GM12878 (cell line): ENCODE data around the gene CYSTM1. TPM values are rescaled to one million over a fixed set of nuclear protein-coding genes. Genes with fewer than 3 reads are reported as not detected.

Experiments used
- ATAC-seq: fragments of 200-7000 bp; cut with Tn5 transposase; 3 replicates; pipeline ENCODE4 v1.9.1; 2020; ENCODE audit warnings: mild to moderate bottlenecking, moderate library complexity
- BruUV-seq: library from RNA; stranded (reverse); fragments of 400-500 nt; replicated peaks from 2 replicates; lab custom pipeline; 2021; lab: Mats Ljungman, UMichigan
- CTCF ChIA-PET: fragments of 300-600 bp; sonication (Branson Sonifier 250); formaldehyde crosslinking; extraction: SDS; loops from one replicate; lab custom pipeline; 2021; ENCODE audit warnings: inconsistent platforms; lab: Yijun Ruan, JAX
- POLR2A ChIA-PET: fragments of 350-600 bp; formaldehyde crosslinking; extraction: SDS; loops from one replicate; lab custom pipeline; 2021; ENCODE audit warnings: inconsistent platforms; lab: Charles Lee
- RAD21 ChIA-PET: fragments of 300-600 bp; sonication (Branson Sonifier 250); formaldehyde crosslinking; loops from one replicate; lab custom pipeline; 2023; ENCODE audit warnings: antibody characterized with exemption; ENCODE audit not compliant: unreplicated experiment; lab: Charles Lee
- SMC1A ChIA-PET: fragments of 300-600 bp; sonication (Branson Sonifier 250); formaldehyde crosslinking; loops from one replicate; lab custom pipeline; 2023; ENCODE audit not compliant: unreplicated experiment, uncharacterized antibody; lab: Charles Lee
- DNase-seq: peaks from one replicate; pipeline ENCODE4 v3.0.0-alpha.2; 2011; ENCODE audit warnings: low read depth, low spot score
- FAIRE-seq: peaks from 3 replicates; lab custom pipeline; 2011; peaks lifted over from hg19 to GRCh38; lab: Jason Lieb, UNC
- H2AFZ ChIP-seq: 2 replicates; pipeline ENCODE4 v1.6.0; 2011; ENCODE audit warnings: low read depth, low read length, control low read depth; ENCODE audit not compliant: control insufficient read depth
- H3K27ac ChIP-seq: 2 replicates; pipeline ENCODE4 v1.5.1; 2011; ENCODE audit warnings: control low read depth; ENCODE audit not compliant: control insufficient read depth, insufficient read depth
- H3K27me3 ChIP-seq, 2 experiments: replicated peaks in 1 of 2; 2 replicates each; pipeline versions ENCODE4 v1.6.0 to v1.6.1; 2011; ENCODE audit warnings: low read length in 1 of 2; ENCODE audit not compliant: control insufficient read depth in 2 of 2, insufficient read depth in 2 of 2
- H3K36me3 ChIP-seq, 2 experiments: 2 replicates each; pipeline ENCODE4 v1.5.1; 2011; ENCODE audit warnings: low read length in 1 of 2; ENCODE audit not compliant: control insufficient read depth in 2 of 2, insufficient read depth in 2 of 2
- H3K4me1 ChIP-seq: 2 replicates; pipeline ENCODE4 v1.6.1; 2011; ENCODE audit warnings: mild to moderate bottlenecking, low read length, moderate library complexity, mixed read lengths; ENCODE audit not compliant: control insufficient read depth, insufficient read depth
- H3K4me2 ChIP-seq: 2 replicates; pipeline ENCODE4 v1.6.0; 2011; ENCODE audit warnings: control low read depth; ENCODE audit not compliant: control insufficient read depth, insufficient read depth
- H3K4me3 ChIP-seq: fragments of 200-600 bp; sonication (generic); 2 replicates; pipeline ENCODE4 v1.5.1; 2016
- H3K79me2 ChIP-seq: 2 replicates; pipeline ENCODE4 v1.6.0; 2011; ENCODE audit warnings: low read length; ENCODE audit not compliant: control insufficient read depth, insufficient read depth
- H3K9ac ChIP-seq: 2 replicates; pipeline ENCODE4 v1.8.0; 2011; ENCODE audit warnings: low read length, control low read depth, mixed read lengths; ENCODE audit not compliant: control insufficient read depth, insufficient read depth
- H3K9me3 ChIP-seq: replicated peaks from 3 replicates; pipeline ENCODE4 v1.5.1; 2011; ENCODE audit warnings: mild to moderate bottlenecking, low read length; ENCODE audit not compliant: control insufficient read depth, insufficient read depth
- H4K20me1 ChIP-seq: 2 replicates; pipeline ENCODE4 v1.6.0; 2011; ENCODE audit not compliant: control insufficient read depth, insufficient read depth
- CREB1 ChIP-seq: IDR thresholded peaks from 2 replicates; pipeline ENCODE4 v1.6.1; 2012; ENCODE audit warnings: low read depth, mild to moderate bottlenecking, inconsistent platforms
- ESRRA ChIP-seq: IDR thresholded peaks from 2 replicates; pipeline ENCODE4 v1.6.1; 2012; ENCODE audit warnings: mild to moderate bottlenecking, low read length, improper control_type of control experiment
- HDGF ChIP-seq: fragments of 450-650 bp; IDR thresholded peaks from 2 replicates; pipeline ENCODE4 v1.6.1; 2016; ENCODE audit warnings: antibody characterized with exemption
- NRF1 ChIP-seq: conservative IDR thresholded peaks from 2 replicates; pipeline ENCODE4 v1.6.1; 2011; ENCODE audit warnings: mild to moderate bottlenecking, low read depth, low read length, improper control_type of control experiment
- POLR2AphosphoS2 ChIP-seq: IDR thresholded peaks from 2 replicates; pipeline ENCODE4 v1.6.1; 2011; ENCODE audit warnings: low read depth, mild to moderate bottlenecking, low read length, improper control_type of control experiment, moderate library complexity
- POU2F2 ChIP-seq: IDR thresholded peaks from 3 replicates; pipeline ENCODE4 v1.6.1; 2011; ENCODE audit warnings: low read depth, mild to moderate bottlenecking, low read length, borderline replicate concordance
- SIX5 ChIP-seq: IDR thresholded peaks from 2 replicates; pipeline ENCODE4 v1.6.1; 2011; ENCODE audit warnings: mild to moderate bottlenecking, low read depth, low read length, moderate library complexity; ENCODE audit not compliant: severe bottlenecking
- SMARCA5 ChIP-seq: fragments of 450-650 bp; IDR thresholded peaks from 2 replicates; pipeline ENCODE4 v1.6.1; 2017; ENCODE audit warnings: mild to moderate bottlenecking
- SREBF1 ChIP-seq: IDR thresholded peaks from 2 replicates; pipeline ENCODE4 v1.6.1; 2012; ENCODE audit warnings: mild to moderate bottlenecking, low read length
- STAT1 ChIP-seq: fragments of 450-650 bp; conservative IDR thresholded peaks from 2 replicates; pipeline ENCODE4 v1.6.1; 2014; ENCODE audit warnings: antibody characterized with exemption, mild to moderate bottlenecking
- TCF12 ChIP-seq: IDR thresholded peaks from 2 replicates; pipeline ENCODE4 v1.6.1; 2011; ENCODE audit warnings: low read depth, mild to moderate bottlenecking, low read length
- ZNF274 ChIP-seq: IDR thresholded peaks from one replicate; pipeline ENCODE4 v1.8.0; 2011; ENCODE audit not compliant: insufficient read length, insufficient read depth
- WGBS: methylation state at CpG from one replicate; pipeline ENCODE4 v1.1.6; 2016; ENCODE audit warnings: low lambda C conversion rate; ENCODE audit not compliant: insufficient replicate concordance, insufficient coverage; ENCODE audit errors: missing lambda C conversion rate; 5-methylcytosine and 5-hydroxymethylcytosine counted together
- in situ Hi-C: fragments of 300-500 bp; cut with MboI; formaldehyde crosslinking; loops from 9 replicates; pipeline ENCODE4 v1.14.3; 2018; ENCODE audit warnings: mixed read lengths
- intact Hi-C: fragments of 100-400 bp; cut with micrococcal nuclease; formaldehyde crosslinking; loops from one replicate; pipeline ENCODE4 v1.14.2; 2022; ENCODE audit not compliant: unreplicated experiment
- polyA plus RNA-seq, 11 experiments: library from polyadenylated mRNA; depleted of rRNA in 4 of 11; unstranded in 6 of 11; stranded (reverse) in 5 of 11; fragments of >200 nt; fragmentation: Nextera tagmentation in 4 of 11; fragmentation: Illumina TruSeq in 1 of 11; extraction: Ambion mirVana in 4 of 11; extraction: Trizol in 1 of 11; gene quantifications; 1 replicate in 1 of 11; 2 replicates in 10 of 11; pipeline versions ENCODE4 v1.2.1 to v1.2.3, GENCODE V29; 2011 to 2016; ENCODE audit warnings: inconsistent platforms in 2 of 11, missing spikeins in 2 of 11, low read depth in 1 of 11
- total RNA-seq, 4 experiments: library from RNA; depleted of rRNA in 3 of 4; stranded (reverse); fragments of >200 nt in 3 of 4; fragmentation: Illumina TruSeq in 1 of 4; extraction: Trizol in 1 of 4; gene quantifications; 2 replicates each; pipeline versions ENCODE4 v1.2.1 to v1.2.3, GENCODE V29; 2013 to 2021
- TF ChIP-seq, protein P1 (sequence below): fragments of 450-650 bp; IDR thresholded peaks from 2 replicates; pipeline ENCODE4 v1.6.1; 2017; ENCODE audit warnings: mild to moderate bottlenecking, low read depth, inconsistent platforms; ENCODE audit not compliant: poor library complexity, severe bottlenecking
- TF ChIP-seq, protein P2 (sequence below): fragments of 450-650 bp; IDR thresholded peaks from 2 replicates; pipeline ENCODE4 v1.6.1; 2016; ENCODE audit warnings: mild to moderate bottlenecking
- TF ChIP-seq, protein P3 (sequence below): fragments of 450-650 bp; IDR thresholded peaks from 2 replicates; pipeline ENCODE4 v1.6.1; 2014; ENCODE audit warnings: mild to moderate bottlenecking

Gene CYSTM1
- total and polyA plus RNA-seq, 10 of the 15 experiments (the other 5 are each of a cell fraction or from before 2014, with no cell fraction given), result 52.7 to 261 (median 98.7) TPM

DNA sequence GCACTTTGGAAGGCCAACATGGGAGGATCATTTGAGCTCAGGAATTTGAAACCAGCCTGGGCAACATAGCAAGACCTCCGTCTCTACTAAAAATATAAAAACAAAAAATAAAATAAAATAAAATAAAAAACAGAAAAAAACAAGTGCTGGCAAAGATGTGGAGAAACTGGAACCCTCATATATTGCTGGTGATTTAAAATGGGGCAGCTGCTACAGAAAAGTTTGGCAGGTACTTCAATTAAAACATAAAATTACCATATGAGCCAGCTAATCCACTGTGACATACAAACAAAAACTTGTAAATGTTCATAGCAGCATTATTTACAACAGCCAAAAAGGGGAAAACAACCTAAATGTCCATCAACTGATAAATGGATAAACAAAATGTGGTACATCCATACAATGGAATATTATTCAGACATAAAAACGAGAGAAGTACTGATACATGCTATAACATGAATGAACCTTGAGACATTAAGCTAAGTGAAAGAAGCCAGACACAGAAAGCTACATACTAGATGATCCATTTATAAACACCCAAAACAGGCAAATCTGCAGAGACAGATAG is 85.2 kb downstream of the CYSTM1 start (continued):
- TF ChIP-seq, protein P1, sequence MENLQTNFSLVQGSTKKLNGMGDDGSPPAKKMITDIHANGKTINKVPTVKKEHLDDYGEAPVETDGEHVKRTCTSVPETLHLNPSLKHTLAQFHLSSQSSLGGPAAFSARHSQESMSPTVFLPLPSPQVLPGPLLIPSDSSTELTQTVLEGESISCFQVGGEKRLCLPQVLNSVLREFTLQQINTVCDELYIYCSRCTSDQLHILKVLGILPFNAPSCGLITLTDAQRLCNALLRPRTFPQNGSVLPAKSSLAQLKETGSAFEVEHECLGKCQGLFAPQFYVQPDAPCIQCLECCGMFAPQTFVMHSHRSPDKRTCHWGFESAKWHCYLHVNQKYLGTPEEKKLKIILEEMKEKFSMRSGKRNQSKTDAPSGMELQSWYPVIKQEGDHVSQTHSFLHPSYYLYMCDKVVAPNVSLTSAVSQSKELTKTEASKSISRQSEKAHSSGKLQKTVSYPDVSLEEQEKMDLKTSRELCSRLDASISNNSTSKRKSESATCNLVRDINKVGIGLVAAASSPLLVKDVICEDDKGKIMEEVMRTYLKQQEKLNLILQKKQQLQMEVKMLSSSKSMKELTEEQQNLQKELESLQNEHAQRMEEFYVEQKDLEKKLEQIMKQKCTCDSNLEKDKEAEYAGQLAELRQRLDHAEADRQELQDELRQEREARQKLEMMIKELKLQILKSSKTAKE, result no peak
- TF ChIP-seq, protein P2, sequence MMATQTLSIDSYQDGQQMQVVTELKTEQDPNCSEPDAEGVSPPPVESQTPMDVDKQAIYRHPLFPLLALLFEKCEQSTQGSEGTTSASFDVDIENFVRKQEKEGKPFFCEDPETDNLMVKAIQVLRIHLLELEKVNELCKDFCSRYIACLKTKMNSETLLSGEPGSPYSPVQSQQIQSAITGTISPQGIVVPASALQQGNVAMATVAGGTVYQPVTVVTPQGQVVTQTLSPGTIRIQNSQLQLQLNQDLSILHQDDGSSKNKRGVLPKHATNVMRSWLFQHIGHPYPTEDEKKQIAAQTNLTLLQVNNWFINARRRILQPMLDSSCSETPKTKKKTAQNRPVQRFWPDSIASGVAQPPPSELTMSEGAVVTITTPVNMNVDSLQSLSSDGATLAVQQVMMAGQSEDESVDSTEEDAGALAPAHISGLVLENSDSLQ, result no peak
- no peak for TF ChIP-seq SIX5

DNA sequence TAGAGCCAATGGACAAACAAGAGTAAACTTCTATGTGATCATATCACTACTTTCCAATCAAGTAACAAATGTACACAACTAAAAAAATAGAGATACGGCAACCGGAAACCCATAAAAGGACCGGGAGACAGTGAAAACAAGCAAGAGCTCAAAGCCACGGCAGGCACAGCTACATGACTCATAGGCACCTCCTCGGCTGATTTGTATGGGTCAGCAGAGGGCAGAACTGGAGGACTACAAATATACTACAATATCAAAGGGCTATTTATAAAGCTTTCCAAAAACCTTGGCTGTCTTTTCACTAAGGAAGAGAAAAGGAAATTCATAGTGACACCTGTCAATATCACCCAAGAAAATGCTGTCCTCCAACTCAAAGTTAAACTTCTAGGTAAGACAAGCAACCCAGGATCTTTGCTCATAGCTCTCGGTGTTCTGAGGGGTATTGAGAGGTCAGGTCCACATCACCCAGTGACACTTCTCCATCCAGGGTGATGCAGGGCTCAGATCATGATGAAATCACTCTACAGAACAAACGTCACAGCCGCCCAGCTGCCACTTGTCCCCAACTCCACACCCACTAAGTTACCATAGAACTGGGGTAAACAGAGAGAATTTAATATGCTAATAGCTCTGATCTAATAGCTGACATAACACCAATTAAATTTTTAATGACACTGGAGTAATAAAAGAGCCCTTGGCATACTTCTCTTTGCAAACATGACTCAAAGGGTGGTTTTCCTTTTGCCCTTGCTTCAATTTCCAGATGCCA is 86.6 kb downstream of the CYSTM1 start:
- no peak overlapping the region for H3K9ac ChIP-seq
- 81% methylated on average over 8 of the region's 8 CpGs for WGBS
- H3K79me2 ChIP-seq, result peaks cover 13% of the 10 kb centered on the region
- SMC1A ChIA-PET, result interaction anchor here (0.7 to 1.8 kb wide), 6 partner anchors 8 to 105 kb away, joined by 3 to 7 read pairs (median 4); partner anchors contain the start of gene HBEGF
- H2AFZ ChIP-seq, result no peak overlapping the region
- in situ Hi-C loops (no loop called here), intact Hi-C loops (no loop called here)
- H3K36me3 ChIP-seq, result peaks cover 0 to 10% of the 10 kb centered on the region in 2 experiments
- POLR2A ChIA-PET, result interaction anchor here (0.8 kb wide), 1 partner anchor 26 kb away, joined by 3 read pairs; no protein-coding TSS in a partner anchor
- no peak for DNase-seq
- no peak overlapping the region for H3K4me2 ChIP-seq
- H4K20me1 ChIP-seq, result no peaks in the 10 kb centered on the region; the same call in 1 of the 2 replicates
- no peak overlapping the region for H3K4me3 ChIP-seq
- FAIRE-seq, result no peak
- ATAC-seq, result no peak
- H3K4me1 ChIP-seq, result peaks cover 15% of the 10 kb centered on the region
- BruUV-seq, result no TSS peak
- RAD21 ChIA-PET, result interaction anchor here (1.2 to 2.1 kb wide), 3 partner anchors 17 to 93 kb away, joined by 6 to 9 read pairs (median 7); partner anchors contain the start of gene HBEGF
- H3K27me3 ChIP-seq, result no peaks in the 10 kb centered on the region
- no peaks in the 10 kb centered on the region for H3K9me3 ChIP-seq
- H3K27ac ChIP-seq, result no peak overlapping the region
- CTCF ChIA-PET, result interaction anchor here (0.7 to 4.0 kb wide), 6 partner anchors 18 to 457 kb away, joined by 3 to 35 read pairs (median 6); partner anchors contain the start of gene HBEGF
- TF ChIP-seq SIX5, result no peak
- TF ChIP-seq, protein P3, sequence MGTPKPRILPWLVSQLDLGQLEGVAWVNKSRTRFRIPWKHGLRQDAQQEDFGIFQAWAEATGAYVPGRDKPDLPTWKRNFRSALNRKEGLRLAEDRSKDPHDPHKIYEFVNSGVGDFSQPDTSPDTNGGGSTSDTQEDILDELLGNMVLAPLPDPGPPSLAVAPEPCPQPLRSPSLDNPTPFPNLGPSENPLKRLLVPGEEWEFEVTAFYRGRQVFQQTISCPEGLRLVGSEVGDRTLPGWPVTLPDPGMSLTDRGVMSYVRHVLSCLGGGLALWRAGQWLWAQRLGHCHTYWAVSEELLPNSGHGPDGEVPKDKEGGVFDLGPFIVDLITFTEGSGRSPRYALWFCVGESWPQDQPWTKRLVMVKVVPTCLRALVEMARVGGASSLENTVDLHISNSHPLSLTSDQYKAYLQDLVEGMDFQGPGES, result no peak
- no peak for TF ChIP-seq TCF12
- TF ChIP-seq ZNF274, result no peak
- no peak for TF ChIP-seq HDGF
- TF ChIP-seq POU2F2, result no peak
- TF ChIP-seq ESRRA, result no peak
- no peak for TF ChIP-seq NRF1
- no peak for TF ChIP-seq SMARCA5
- TF ChIP-seq SREBF1, result no peak
- no peak for TF ChIP-seq CREB1
- no peak for TF ChIP-seq STAT1
- no peak for TF ChIP-seq POLR2AphosphoS2
